ENCODE results near the gene FHIP1B.
A peak's percentile ranks its signal among the peaks of the same experiment; 100 is the strongest.
"Not testable (repeated sequence)": the region's sequence is repeated elsewhere in the genome, so short reads cannot be mapped to it uniquely, and the experiment has no call there.

FHIP1B gene

GRCh38 chr11:6234387-6235107, at the start of gene FHIP1B:
FHIP1B (minus strand) TSS chr11:6234636; CDS start chr11:6224516, 10,120 bp downstream.
- peak; percentile 97 for DNase-seq (ENCODE audit: low read depth)

GRCh38 chr11:6283453-6284023, 49.1 kb upstream of the FHIP1B start:
- no peak for DNase-seq (ENCODE audit: low read depth)

- not testable (repeated sequence) for DNase-seq (ENCODE audit: low read depth)
Observed at GRCh38 chr11:6280809-6281208, 46.4 kb upstream of the FHIP1B start.

- no peak for DNase-seq (ENCODE audit: low read depth)
Observed at GRCh38 chr11:6273188-6273587, 38.8 kb upstream of the FHIP1B start.

GRCh38 chr11:6271598-6271997, 37.2 kb upstream of the FHIP1B start:
- no peak for DNase-seq (ENCODE audit: low read depth)

GRCh38 chr11:6270584-6271246, 36.3 kb upstream of the FHIP1B start:
- DNase-seq (ENCODE audit: low read depth), result no peak

GRCh38 chr11:6269994-6270393, 35.6 kb upstream of the FHIP1B start:
- no peak for DNase-seq (ENCODE audit: low read depth)

- DNase-seq (ENCODE audit: low read depth), result no peak
Observed at GRCh38 chr11:6268820-6269219, 34.4 kb upstream of the FHIP1B start.

- no peak for DNase-seq (ENCODE audit: low read depth)
Observed at GRCh38 chr11:6263662-6264061, 29.2 kb upstream of the FHIP1B start.

- DNase-seq (ENCODE audit: low read depth), result no peak
Observed at GRCh38 chr11:6260207-6260726, 25.8 kb upstream of the FHIP1B start.

GRCh38 chr11:6258571-6259081, 24.2 kb upstream of the FHIP1B start:
- DNase-seq (ENCODE audit: low read depth), result no peak

GRCh38 chr11:6258141-6258540, 23.7 kb upstream of the FHIP1B start:
- no peak for DNase-seq (ENCODE audit: low read depth)

- DNase-seq (ENCODE audit: low read depth), result no peak
Observed at GRCh38 chr11:6253197-6253596, 18.8 kb upstream of the FHIP1B start.

- no peak for DNase-seq (ENCODE audit: low read depth)
Observed at GRCh38 chr11:6251990-6252473, 17.6 kb upstream of the FHIP1B start.

- DNase-seq (ENCODE audit: low read depth), result peak; percentile 19
Observed at GRCh38 chr11:6251120-6251733, 16.8 kb upstream of the FHIP1B start.

- peak; percentile 41 for DNase-seq (ENCODE audit: low read depth)
Observed at GRCh38 chr11:6249770-6250555, 15.5 kb upstream of the FHIP1B start.

- not testable (repeated sequence) for DNase-seq (ENCODE audit: low read depth)
Observed at GRCh38 chr11:6248897-6249296, 14.5 kb upstream of the FHIP1B start.

- no peak for DNase-seq (ENCODE audit: low read depth)
Observed at GRCh38 chr11:6248248-6248647, 13.8 kb upstream of the FHIP1B start.

GRCh38 chr11:6245536-6245935, 11.1 kb upstream of the FHIP1B start:
- DNase-seq (ENCODE audit: low read depth), result no peak

GRCh38 chr11:6241316-6241715, 6.9 kb upstream of the FHIP1B start:
- no peak for DNase-seq (ENCODE audit: low read depth)

GRCh38 chr11:6240781-6241180, 6.3 kb upstream of the FHIP1B start:
- DNase-seq (ENCODE audit: low read depth), result no peak
